Measurements from ENCODE around the gene ETHE1.

ETHE1 gene

GRCh38 chr19:43483281-43483680 is 43.7 kb downstream of the ETHE1 start:
- TF ChIP-seq CTCF (IDR thresholded peaks at IDR 0.05; ENCODE audit: low read depth, low read length) = no peak
- H3K4me3 ChIP-seq (replicated peaks in 1 of 2; ENCODE audit: low read depth in 2 of 2, low read length in 2 of 2) = no peak overlapping the region
- DNase-seq (ENCODE audit: low read depth in 2 of 2) = no peak

GRCh38 chr19:43482193-43482592 is 44.8 kb downstream of the ETHE1 start:
- no peak overlapping the region for H3K4me3 ChIP-seq (replicated peaks in 1 of 2; ENCODE audit: low read depth in 2 of 2, low read length in 2 of 2)

DNA sequence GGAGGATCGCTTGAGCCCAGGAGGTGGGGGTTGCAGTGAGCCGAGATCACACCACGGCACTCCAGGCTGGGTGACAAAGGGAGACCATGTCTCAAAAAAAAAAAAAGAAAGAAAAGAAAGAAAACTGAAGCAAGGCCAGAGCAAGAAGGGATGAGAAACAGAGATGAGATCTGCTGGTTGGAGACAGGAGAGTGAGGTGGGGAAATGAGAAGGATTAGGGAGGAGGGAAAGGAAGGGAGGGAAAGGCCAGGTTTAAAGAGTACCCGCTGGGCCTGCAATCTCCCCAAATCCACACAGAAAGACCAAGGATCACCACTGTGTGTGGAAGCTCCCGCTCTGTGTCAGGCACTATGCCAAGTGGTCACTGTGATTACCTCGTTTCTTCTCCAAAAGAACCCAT is 45.3 kb downstream of the ETHE1 start:
- no peak for DNase-seq (ENCODE audit: low read depth in 2 of 2)
- no peak overlapping the region for H3K4me3 ChIP-seq (replicated peaks in 1 of 2; ENCODE audit: low read depth in 2 of 2, low read length in 2 of 2)
- no peak for TF ChIP-seq CTCF (IDR thresholded peaks at IDR 0.05; ENCODE audit: low read depth, low read length)

More at GRCh38 chr19:43482193-43482592, 44.8 kb downstream of the ETHE1 start:
- no peak for TF ChIP-seq CTCF (IDR thresholded peaks at IDR 0.05; ENCODE audit: low read depth, low read length)
- DNase-seq (ENCODE audit: low read depth in 2 of 2) = no peak

DNA sequence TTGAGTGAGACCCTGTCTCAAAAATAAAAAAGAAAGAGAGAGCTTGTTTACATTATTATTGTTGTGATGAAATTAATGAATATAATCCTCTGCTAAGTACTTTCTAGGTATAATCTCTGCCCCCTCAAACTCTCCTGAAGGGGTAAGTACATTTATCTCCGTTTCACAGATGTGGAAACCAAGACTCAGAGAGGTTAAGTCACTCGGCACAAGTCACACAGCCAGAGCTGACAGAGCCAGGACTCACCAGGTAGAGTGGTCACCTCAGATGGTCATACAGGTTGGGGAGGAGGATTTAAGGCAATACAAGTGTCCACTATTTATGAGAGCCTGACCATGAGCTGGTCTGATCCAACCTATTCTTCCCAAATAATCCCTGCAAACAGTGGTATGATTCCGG is 46.4 kb downstream of the ETHE1 start:
- no peak overlapping the region for H3K4me3 ChIP-seq (replicated peaks in 1 of 2; ENCODE audit: low read depth in 2 of 2, low read length in 2 of 2)
- TF ChIP-seq CTCF (IDR thresholded peaks at IDR 0.05; ENCODE audit: low read depth, low read length) = no peak
- no peak for DNase-seq (ENCODE audit: low read depth in 2 of 2)

GRCh38 chr19:43479961-43480561 is 46.9 kb downstream of the ETHE1 start:
- TF ChIP-seq CTCF (IDR thresholded peaks at IDR 0.05; ENCODE audit: low read depth, low read length) = no peak

GRCh38 chr19:43479226-43479625 is 47.8 kb downstream of the ETHE1 start:
- H3K4me3 ChIP-seq (replicated peaks in 1 of 2; ENCODE audit: low read depth in 2 of 2, low read length in 2 of 2) = no peak overlapping the region
- DNase-seq (ENCODE audit: low read depth in 2 of 2) = no peak
- no peak for TF ChIP-seq CTCF (IDR thresholded peaks at IDR 0.05; ENCODE audit: low read depth, low read length)

More at GRCh38 chr19:43479961-43480561, 46.9 kb downstream of the ETHE1 start:
- no peak for DNase-seq (ENCODE audit: low read depth in 2 of 2)
- H3K4me3 ChIP-seq (replicated peaks in 1 of 2; ENCODE audit: low read depth in 2 of 2, low read length in 2 of 2) = no peak overlapping the region

GRCh38 chr19:43478323-43478722 is 48.7 kb downstream of the ETHE1 start:
- no peak for TF ChIP-seq CTCF (IDR thresholded peaks at IDR 0.05; ENCODE audit: low read depth, low read length)
- no peak overlapping the region for H3K4me3 ChIP-seq (replicated peaks in 1 of 2; ENCODE audit: low read depth in 2 of 2, low read length in 2 of 2)
- no peak for DNase-seq (ENCODE audit: low read depth in 2 of 2)

Data from cardiac fibroblast (primary cell).